Measurements from ENCODE around the gene SBF2. TPM values are rescaled to one million over a fixed set of nuclear protein-coding genes. Genes with fewer than 3 reads are reported as not detected.

SBF2 gene
- total and polyA plus RNA-seq, 9 of the 15 experiments (the other 6 are each of a cell fraction or from before 2014, with no cell fraction given) = 0.80 to 9.5 (median 5.0) TPM

GRCh38 chr11:9808943-9809342 lies 485.1 kb downstream of the SBF2 start:
- FAIRE-seq (no peak), DNase-seq (ENCODE audit: extremely low read depth in 1 of 4, low spot score in 3 of 4) (no peak), ATAC-seq (no peak)
- Histone ChIP-seq H4K20me1 (replicated peaks; ENCODE audit: control insufficient read depth, insufficient read depth, low read length) (no peaks in the 10 kb centered on the region), H3K9ac (ENCODE audit: insufficient read depth in 1 of 2, low read depth in 2 of 2, low read length in 2 of 2) (no peak overlapping the region), H3K4me2 (ENCODE audit: insufficient read depth, low read length) (no peak overlapping the region), H3K79me2 (ENCODE audit: control insufficient read depth, insufficient read depth, low read length) (no peaks in the 10 kb centered on the region), H3K4me3 (no peak overlapping the region), H3K4me1 (replicated peaks in 1 of 2; ENCODE audit: control insufficient read depth in 2 of 2, insufficient read depth in 2 of 2, low read length in 2 of 2) (no peaks in the 10 kb centered on the region), H3K27ac (ENCODE audit: extremely low read depth, low read depth, low read length) (no peak overlapping the region), H3K27me3 (ENCODE audit: control insufficient read depth in 2 of 2, insufficient read depth in 2 of 2, low read length in 2 of 2) (no peaks in the 10 kb centered on the region), H2AFZ (ENCODE audit: low read depth, low read length) (no peak overlapping the region), H3K9me1 (ENCODE audit: control insufficient read depth, insufficient read depth, low read length) (no peaks in the 10 kb centered on the region), H3K36me3 (ENCODE audit: control insufficient read depth, insufficient read depth, low read length) (no peaks in the 10 kb centered on the region), H3K9me3 (replicated peaks; ENCODE audit: control insufficient read depth, insufficient read depth, low read depth, low read length) (no peaks in the 10 kb centered on the region)
- CTCF ChIA-PET (ENCODE audit: low intra/inter-chr PET ratio) = no interaction called here
- in situ Hi-C loops (cut with MboI) (no loop called here), intact Hi-C loops (cut with micrococcal nuclease) (no loop called here)
- 85% methylated on average over 7 of the region's 7 CpGs for WGBS (ENCODE audit: insufficient coverage, low coverage, missing lambda C conversion rate)
- POLR2A ChIA-PET = interaction anchor here (0.5 to 0.6 kb wide), 2 partner anchors 88 to 97 kb away, joined by 3 read pairs; no protein-coding TSS in a partner anchor
- TF ChIP-seq ZNF121 (CRISPR knock-in tag; conservative IDR thresholded peaks at IDR 0.05) = peak; percentile 68
- TF ChIP-seq KLF16 (IDR thresholded peaks at IDR 0.05) = no peak
- BruUV-seq (replicated peaks) = no TSS peak

- intact Hi-C loops (cut with micrococcal nuclease) = no loop called here
- Histone ChIP-seq H3K4me2 (ENCODE audit: insufficient read depth, low read length) (no peak overlapping the region), H3K4me1 (replicated peaks in 1 of 2; ENCODE audit: control insufficient read depth in 2 of 2, insufficient read depth in 2 of 2, low read length in 2 of 2) (peaks cover 0 to 3% of the 10 kb centered on the region in 2 experiments; a peak in 1 of 5 replicates), H4K20me1 (replicated peaks; ENCODE audit: control insufficient read depth, insufficient read depth, low read length) (no peaks in the 10 kb centered on the region), H3K36me3 (ENCODE audit: control insufficient read depth, insufficient read depth, low read length) (no peaks in the 10 kb centered on the region), H3K9me3 (replicated peaks; ENCODE audit: control insufficient read depth, insufficient read depth, low read depth, low read length) (no peaks in the 10 kb centered on the region), H3K4me3 (no peak overlapping the region), H3K9me1 (ENCODE audit: control insufficient read depth, insufficient read depth, low read length) (no peaks in the 10 kb centered on the region), H3K27me3 (ENCODE audit: control insufficient read depth in 2 of 2, insufficient read depth in 2 of 2, low read length in 2 of 2) (no peaks in the 10 kb centered on the region), H3K79me2 (ENCODE audit: control insufficient read depth, insufficient read depth, low read length) (no peaks in the 10 kb centered on the region), H3K9ac (ENCODE audit: insufficient read depth in 1 of 2, low read depth in 2 of 2, low read length in 2 of 2) (no peak overlapping the region), H2AFZ (ENCODE audit: low read depth, low read length) (no peak overlapping the region), H3K27ac (ENCODE audit: extremely low read depth, low read depth, low read length) (no peak overlapping the region)
- CTCF ChIA-PET (ENCODE audit: low intra/inter-chr PET ratio) = no interaction called here
- 55% methylated on average over 4 of the region's 4 CpGs for WGBS (ENCODE audit: insufficient coverage, low coverage, missing lambda C conversion rate)
- POLR2A ChIA-PET = interaction anchor here (1.3 kb wide), 1 partner anchor 10 kb away, joined by 6 read pairs; no protein-coding TSS in a partner anchor
- no peak for DNase-seq (ENCODE audit: extremely low read depth in 1 of 4, low spot score in 3 of 4)
- no peak for TF ChIP-seq FOXK2 (conservative IDR thresholded peaks at IDR 0.05 in 1 of 2, IDR thresholded peaks at IDR 0.05 in 1 of 2; ENCODE audit: low read depth in 2 of 2)
- TF ChIP-seq ZNF146 (CRISPR knock-in tag; IDR thresholded peaks at IDR 0.05; ENCODE audit: unreplicated experiment) = peak; percentile 44
- TF ChIP-seq ZBED1 (IDR thresholded peaks at IDR 0.05) = no peak
- TF ChIP-seq, protein P1, sequence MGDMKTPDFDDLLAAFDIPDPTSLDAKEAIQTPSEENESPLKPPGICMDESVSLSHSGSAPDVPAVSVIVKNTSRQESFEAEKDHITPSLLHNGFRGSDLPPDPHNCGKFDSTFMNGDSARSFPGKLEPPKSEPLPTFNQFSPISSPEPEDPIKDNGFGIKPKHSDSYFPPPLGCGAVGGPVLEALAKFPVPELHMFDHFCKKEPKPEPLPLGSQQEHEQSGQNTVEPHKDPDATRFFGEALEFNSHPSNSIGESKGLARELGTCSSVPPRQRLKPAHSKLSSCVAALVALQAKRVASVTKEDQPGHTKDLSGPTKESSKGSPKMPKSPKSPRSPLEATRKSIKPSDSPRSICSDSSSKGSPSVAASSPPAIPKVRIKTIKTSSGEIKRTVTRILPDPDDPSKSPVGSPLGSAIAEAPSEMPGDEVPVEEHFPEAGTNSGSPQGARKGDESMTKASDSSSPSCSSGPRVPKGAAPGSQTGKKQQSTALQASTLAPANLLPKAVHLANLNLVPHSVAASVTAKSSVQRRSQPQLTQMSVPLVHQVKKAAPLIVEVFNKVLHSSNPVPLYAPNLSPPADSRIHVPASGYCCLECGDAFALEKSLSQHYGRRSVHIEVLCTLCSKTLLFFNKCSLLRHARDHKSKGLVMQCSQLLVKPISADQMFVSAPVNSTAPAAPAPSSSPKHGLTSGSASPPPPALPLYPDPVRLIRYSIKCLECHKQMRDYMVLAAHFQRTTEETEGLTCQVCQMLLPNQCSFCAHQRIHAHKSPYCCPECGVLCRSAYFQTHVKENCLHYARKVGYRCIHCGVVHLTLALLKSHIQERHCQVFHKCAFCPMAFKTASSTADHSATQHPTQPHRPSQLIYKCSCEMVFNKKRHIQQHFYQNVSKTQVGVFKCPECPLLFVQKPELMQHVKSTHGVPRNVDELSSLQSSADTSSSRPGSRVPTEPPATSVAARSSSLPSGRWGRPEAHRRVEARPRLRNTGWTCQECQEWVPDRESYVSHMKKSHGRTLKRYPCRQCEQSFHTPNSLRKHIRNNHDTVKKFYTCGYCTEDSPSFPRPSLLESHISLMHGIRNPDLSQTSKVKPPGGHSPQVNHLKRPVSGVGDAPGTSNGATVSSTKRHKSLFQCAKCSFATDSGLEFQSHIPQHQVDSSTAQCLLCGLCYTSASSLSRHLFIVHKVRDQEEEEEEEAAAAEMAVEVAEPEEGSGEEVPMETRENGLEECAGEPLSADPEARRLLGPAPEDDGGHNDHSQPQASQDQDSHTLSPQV (IDR thresholded peaks at IDR 0.05) = no peak
- no peak for TF ChIP-seq NCOR1 (IDR thresholded peaks at IDR 0.05)
- no peak for TF ChIP-seq ERF (CRISPR knock-in tag; IDR thresholded peaks at IDR 0.05)
- TF ChIP-seq SAFB (IDR thresholded peaks at IDR 0.05; ENCODE audit: borderline replicate concordance, low read depth, low read length) = no peak
- no peak for TF ChIP-seq HMGN3 (IDR thresholded peaks at IDR 0.05; ENCODE audit: borderline replicate concordance, extremely low read depth, insufficient read length, low read depth, low read length)
- no peak for ATAC-seq
- BruUV-seq (replicated peaks) = no TSS peak
- in situ Hi-C loops (cut with MboI) = no loop called here
- no peak for FAIRE-seq
These were observed 486.9 kb downstream of the SBF2 start for GRCh38 chr11:9806946-9807687.
